Osteocyte (in vitro differentiated cells): ENCODE data around the gene ELANE. TPM values are rescaled to one million over a fixed set of nuclear protein-coding genes. Genes with fewer than 3 reads are reported as not detected.

Experiments used
- DNase-seq: peaks from one replicate; pipeline ENCODE4 v3.0.0; 2021; ENCODE audit warnings: mixed read lengths; ENCODE audit not compliant: unreplicated experiment; ENCODE audit errors: extremely low spot score
- H3K27ac Mint-ChIP-seq: one replicate; pipeline ENCODE4 v1.8.0; 2021; ENCODE audit warnings: mild to moderate bottlenecking, mixed read lengths; ENCODE audit not compliant: unreplicated experiment
- H3K27me3 Mint-ChIP-seq: one replicate; pipeline ENCODE4 v1.8.0; 2021; ENCODE audit warnings: mixed read lengths; ENCODE audit not compliant: unreplicated experiment
- H3K36me3 Mint-ChIP-seq: one replicate; pipeline ENCODE4 v1.8.0; 2021; ENCODE audit warnings: mixed read lengths; ENCODE audit not compliant: unreplicated experiment
- H3K4me1 Mint-ChIP-seq: one replicate; pipeline ENCODE4 v1.8.0; 2021; ENCODE audit warnings: mixed read lengths; ENCODE audit not compliant: unreplicated experiment
- H3K4me3 Mint-ChIP-seq: one replicate; pipeline ENCODE4 v1.8.0; 2021; ENCODE audit warnings: mild to moderate bottlenecking, moderate library complexity, mixed read lengths; ENCODE audit not compliant: unreplicated experiment
- H3K9me3 Mint-ChIP-seq: one replicate; pipeline ENCODE4 v1.8.0; 2021; ENCODE audit warnings: mixed read lengths; ENCODE audit not compliant: unreplicated experiment
- CTCF ChIP-seq: fragments of 200-600 bp; sonication (generic); IDR thresholded peaks from 2 replicates; pipeline ENCODE4 v1.5.0; 2021; ENCODE audit warnings: antibody characterized with exemption, mild to moderate bottlenecking, moderate library complexity
- total RNA-seq: library from RNA; stranded (reverse); gene quantifications from 2 replicates; pipeline ENCODE4 v1.2.1, GENCODE V29; 2021

The ELANE gene
- total RNA-seq, 1 donor from 2014 or later: 1.2 TPM

GRCh38 chr19:899336-900042 is 47.4 kb downstream of the ELANE start:
- H3K9me3 Mint-ChIP-seq: no peaks in the 10 kb centered on the region
- no peaks in the 10 kb centered on the region for H3K27me3 Mint-ChIP-seq
- no peak overlapping the region for H3K4me3 Mint-ChIP-seq
- no peak for DNase-seq
- no peak for TF ChIP-seq CTCF
- H3K4me1 Mint-ChIP-seq: peaks cover 6% of the 10 kb centered on the region
- no peak overlapping the region for H3K27ac Mint-ChIP-seq
- H3K36me3 Mint-ChIP-seq: peaks cover 13% of the 10 kb centered on the region

- peaks cover 6% of the 10 kb centered on the region for H3K4me1 Mint-ChIP-seq
- H3K27me3 Mint-ChIP-seq: no peaks in the 10 kb centered on the region
- H3K27ac Mint-ChIP-seq: no peak overlapping the region
- H3K36me3 Mint-ChIP-seq: peaks cover 14% of the 10 kb centered on the region
- DNase-seq: no peak
- no peak overlapping the region for H3K4me3 Mint-ChIP-seq
- TF ChIP-seq CTCF: no peak
- H3K9me3 Mint-ChIP-seq: no peaks in the 10 kb centered on the region
These were observed 47.9 kb downstream of the ELANE start for GRCh38 chr19:900043-900301.

- Mint-ChIP-seq H3K27ac (no peak overlapping the region), H3K36me3 (peaks cover 14% of the 10 kb centered on the region), H3K4me1 (peaks cover 6% of the 10 kb centered on the region), H3K27me3 (no peaks in the 10 kb centered on the region), H3K4me3 (no peak overlapping the region), H3K9me3 (no peaks in the 10 kb centered on the region)
- no peak for DNase-seq
- no peak for TF ChIP-seq CTCF
These were observed 48.4 kb downstream of the ELANE start for GRCh38 chr19:900302-901111.

GRCh38 chr19:901216-902092 is 49.4 kb downstream of the ELANE start:
- H3K4me1 Mint-ChIP-seq: peaks cover 6% of the 10 kb centered on the region
- no peak overlapping the region for H3K27ac Mint-ChIP-seq
- no peak for DNase-seq
- TF ChIP-seq CTCF: no peak
- no peaks in the 10 kb centered on the region for H3K9me3 Mint-ChIP-seq
- no peaks in the 10 kb centered on the region for H3K27me3 Mint-ChIP-seq
- H3K4me3 Mint-ChIP-seq: no peak overlapping the region
- H3K36me3 Mint-ChIP-seq: peaks cover 14% of the 10 kb centered on the region

GRCh38 chr19:902093-902370 is 49.9 kb downstream of the ELANE start:
- no peak overlapping the region for H3K4me3 Mint-ChIP-seq
- H3K36me3 Mint-ChIP-seq: peaks cover 11% of the 10 kb centered on the region
- no peaks in the 10 kb centered on the region for H3K27me3 Mint-ChIP-seq
- peaks cover 6% of the 10 kb centered on the region for H3K4me1 Mint-ChIP-seq
- no peak for DNase-seq
- no peak overlapping the region for H3K27ac Mint-ChIP-seq
- no peaks in the 10 kb centered on the region for H3K9me3 Mint-ChIP-seq
- TF ChIP-seq CTCF: no peak
